Urinary bladder (tissue), 4 donors: ENCODE results near the gene NDST1. TPM values are rescaled to one million over a fixed set of nuclear protein-coding genes. Genes with fewer than 3 reads are reported as not detected.

Experiments
- DNase-seq: peaks from one replicate; pipeline ENCODE4 v3.0.0-alpha.2; 2015; ENCODE audit errors: extremely low spot score
- H3K27ac ChIP-seq: one replicate; pipeline ENCODE4 v1.5.1; 2013; ENCODE audit warnings: low read depth, mild to moderate bottlenecking, moderate library complexity
- H3K36me3 ChIP-seq: one replicate; pipeline ENCODE4 v1.6.1; 2013; ENCODE audit warnings: mild to moderate bottlenecking, moderate library complexity; ENCODE audit not compliant: insufficient read depth
- H3K4me1 ChIP-seq: one replicate; pipeline ENCODE4 v1.6.1; 2013; ENCODE audit warnings: mild to moderate bottlenecking, moderate library complexity; ENCODE audit not compliant: insufficient read depth
- H3K4me3 ChIP-seq: one replicate; pipeline ENCODE4 v1.5.1; 2013; ENCODE audit warnings: low read depth, low read length
- WGBS: extraction: QIAGEN DNeasy Blood & Tissue Kit; methylation state at CpG from one replicate; pipeline ENCODE4 v1.1.7; 2013; 5-methylcytosine and 5-hydroxymethylcytosine counted together
- polyA plus RNA-seq: library from polyadenylated mRNA; stranded (reverse); fragments of 200-250 nt; gene quantifications from one replicate; pipeline ENCODE4 v1.2.3, GENCODE V29; 2013
- total RNA-seq: library from RNA; depleted of rRNA; stranded (reverse); fragments of >200 nt; gene quantifications from one replicate; pipeline ENCODE4 v1.2.3, GENCODE V29; 2014
- donor health status: healthy with polysubstance abuse.
- donor health status: healthy.

Gene NDST1
- total and polyA plus RNA-seq, 2 donors, result 27.1 to 37.5 TPM

DNA sequence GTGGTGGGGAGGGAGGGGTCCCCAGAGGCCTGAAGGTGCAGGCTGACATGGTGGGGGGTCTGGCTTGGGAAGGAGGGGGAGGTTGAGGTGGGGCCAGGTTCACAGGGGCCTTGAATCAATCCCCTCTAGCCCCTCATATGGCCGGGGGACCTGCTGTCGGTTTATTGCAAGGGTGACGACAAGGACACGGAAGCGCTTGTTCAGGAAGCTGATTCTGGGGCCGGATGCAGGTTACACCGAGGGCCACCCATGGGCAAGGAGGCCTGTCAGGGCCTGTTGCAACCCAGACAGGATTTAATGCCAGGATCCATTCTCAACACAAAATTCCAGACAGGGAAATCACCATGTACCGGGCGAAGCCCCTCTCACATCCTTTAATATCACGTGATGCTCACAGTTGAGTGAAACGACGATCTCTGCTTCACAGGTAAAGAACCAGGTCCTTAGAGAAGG, 90.9 kb downstream of the NDST1 start:
- Histone ChIP-seq H3K36me3 (no peaks in the 10 kb centered on the region), H3K27ac (peak overlapping the region; percentile 49), H3K4me3 (no peak overlapping the region), H3K4me1 (no peaks in the 10 kb centered on the region)
- WGBS, result 81% methylated on average over 12 of the region's 12 CpGs
- DNase-seq, result no peak

DNA sequence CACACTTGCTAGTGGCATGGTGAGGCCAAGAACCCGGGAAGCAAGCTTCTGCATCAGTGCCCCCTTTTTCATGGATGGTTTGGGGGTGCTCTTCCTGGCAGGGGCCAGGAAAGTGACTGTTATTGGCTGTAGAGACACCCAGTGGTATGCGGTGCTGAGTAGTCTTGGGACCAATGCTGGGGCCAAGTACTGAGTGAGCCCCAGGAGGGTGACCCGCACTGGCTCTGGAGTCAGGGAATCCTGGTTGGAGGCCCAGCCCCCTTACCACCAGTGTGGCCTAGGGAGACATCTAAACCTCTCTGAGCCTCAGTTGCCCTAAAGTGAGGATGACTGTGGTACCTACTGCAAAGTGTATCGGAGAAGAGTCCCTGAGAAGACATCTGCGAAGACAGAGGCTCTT, 91.3 kb downstream of the NDST1 start:
- Histone ChIP-seq H3K36me3 (no peaks in the 10 kb centered on the region), H3K4me3 (no peak overlapping the region), H3K4me1 (no peaks in the 10 kb centered on the region), H3K27ac (no peak overlapping the region)
- 86% methylated on average over 5 of the region's 5 CpGs for WGBS
- no peak for DNase-seq

DNA sequence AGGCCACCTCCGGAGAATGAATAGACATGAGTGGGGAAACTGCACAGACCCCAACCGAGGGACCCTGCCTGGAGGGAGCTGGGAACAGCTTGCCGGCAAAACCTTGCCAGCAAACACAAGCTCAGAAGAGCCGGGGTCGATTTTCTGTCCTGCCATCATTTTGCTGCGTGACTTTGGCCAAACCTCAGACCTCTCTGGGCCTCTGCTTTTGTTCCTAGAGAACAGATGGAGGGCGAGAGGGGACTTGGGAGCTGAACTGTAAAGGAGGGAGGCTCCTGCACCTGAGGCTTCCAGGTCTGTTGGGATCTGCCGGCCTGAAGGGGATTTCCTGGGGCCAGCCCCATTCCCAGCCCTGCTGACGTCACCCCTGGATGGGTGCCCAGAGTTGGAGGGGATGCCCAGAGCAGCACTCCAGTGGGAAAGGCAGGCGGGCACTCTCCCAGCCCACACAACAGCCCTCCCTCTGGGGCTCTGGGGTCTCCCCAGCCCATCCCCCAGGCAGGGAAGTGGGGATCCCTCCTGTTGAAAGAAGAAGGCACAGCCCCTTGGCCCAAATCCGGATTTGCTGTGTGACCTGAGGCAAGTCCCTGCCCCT, 92.1 kb downstream of the NDST1 start:
- Histone ChIP-seq H3K4me1 (no peaks in the 10 kb centered on the region), H3K27ac (peak overlapping the region; percentile 12), H3K4me3 (no peak overlapping the region), H3K36me3 (no peaks in the 10 kb centered on the region)
- 38% methylated on average over 11 of the region's 11 CpGs for WGBS
- DNase-seq, result no peak

DNA sequence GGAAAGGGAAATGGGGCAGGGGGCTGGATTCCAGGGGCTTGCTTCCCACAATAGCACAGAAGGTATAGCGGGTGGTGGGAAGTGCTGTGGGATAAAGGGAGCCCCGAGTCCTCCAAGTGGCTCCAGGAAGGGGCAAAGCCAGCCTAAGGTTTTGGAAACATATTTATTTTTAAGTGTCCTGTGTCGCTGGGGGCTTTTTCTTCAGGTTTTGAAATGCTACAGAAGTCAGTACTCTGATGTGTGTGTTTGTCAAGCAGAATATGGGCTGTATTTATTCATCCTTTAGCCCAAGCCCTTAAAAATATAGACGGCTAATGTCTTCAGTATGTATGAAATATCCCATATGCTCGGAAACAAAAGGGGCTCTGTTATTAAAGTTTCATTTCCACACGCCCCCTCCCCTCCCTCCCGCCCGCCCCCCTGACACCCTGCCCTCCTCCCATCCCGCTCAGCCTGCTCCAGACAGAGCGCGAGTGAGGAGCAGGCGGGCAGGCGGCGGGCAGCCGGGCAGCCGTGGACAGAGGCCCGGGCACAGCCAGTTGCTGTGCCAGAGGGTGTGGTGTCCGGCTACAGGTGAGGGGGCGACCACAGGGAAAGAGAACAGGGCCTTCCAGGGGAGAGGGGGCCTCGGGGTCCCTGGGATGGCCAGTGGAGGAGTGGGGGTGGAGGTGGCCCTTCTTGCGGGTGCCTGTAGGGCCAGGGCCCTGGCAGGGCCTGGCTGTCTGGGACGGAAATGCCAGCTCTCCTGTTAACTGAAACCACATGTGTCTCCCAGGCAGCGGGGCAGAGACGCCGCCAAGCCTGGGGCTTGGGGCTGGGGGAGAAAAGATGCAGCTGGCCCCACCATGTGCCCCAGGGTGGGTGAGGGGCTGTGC, 92.9 kb downstream of the NDST1 start:
- Histone ChIP-seq H3K27ac (peak overlapping the region; percentile 58), H3K4me3 (no peak overlapping the region), H3K4me1 (no peaks in the 10 kb centered on the region), H3K36me3 (no peaks in the 10 kb centered on the region)
- WGBS, result 65% methylated on average over 25 of the region's 25 CpGs
- DNase-seq, result no peak

DNA sequence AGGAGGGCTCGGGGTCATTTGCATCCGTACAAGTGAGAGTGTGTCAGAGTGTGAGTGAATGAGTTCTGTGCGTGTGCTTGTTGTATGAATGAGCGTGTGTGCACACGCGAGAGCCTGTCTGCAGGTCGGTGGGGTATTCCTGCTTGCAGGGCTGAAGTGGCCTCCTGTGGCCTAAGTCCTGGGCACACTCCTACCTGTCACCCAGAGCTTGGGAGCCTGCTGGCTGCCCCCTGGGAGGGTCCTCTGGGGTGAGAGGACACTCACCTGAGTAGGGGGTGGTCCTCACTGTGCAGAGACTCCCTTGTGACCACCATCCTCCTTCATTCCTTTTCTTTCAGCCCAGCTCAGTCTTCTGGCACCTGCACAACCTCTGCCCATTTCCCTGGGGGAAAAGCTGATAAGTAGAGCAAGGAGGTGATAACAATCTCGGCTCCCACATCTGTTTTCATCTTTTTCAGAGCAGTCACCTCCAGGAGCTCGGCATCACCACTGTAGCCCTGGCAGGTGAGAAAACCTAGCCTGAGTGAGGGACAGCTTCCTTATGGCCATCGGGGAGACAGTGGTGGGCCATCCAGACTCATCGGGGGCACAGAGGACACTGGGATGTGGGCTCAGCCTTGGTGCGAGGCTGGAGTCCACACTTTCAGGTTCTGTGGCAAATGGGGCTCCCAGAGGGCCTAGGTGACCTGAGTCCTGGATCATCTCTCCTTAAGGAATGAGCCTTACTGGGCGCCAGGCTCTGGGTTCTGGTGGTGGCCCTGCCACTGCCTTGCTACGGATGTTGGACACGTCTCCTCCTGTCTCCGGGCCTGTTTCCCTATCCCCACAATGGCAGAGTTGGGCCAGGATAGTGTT, 93.8 kb downstream of the NDST1 start:
- H3K4me3 ChIP-seq, result no peak overlapping the region
- no peaks in the 10 kb centered on the region for H3K36me3 ChIP-seq
- 78% methylated on average over 16 of the region's 16 CpGs for WGBS
- no peak for DNase-seq
- H3K4me1 ChIP-seq, result no peaks in the 10 kb centered on the region
- no peak overlapping the region for H3K27ac ChIP-seq

DNA sequence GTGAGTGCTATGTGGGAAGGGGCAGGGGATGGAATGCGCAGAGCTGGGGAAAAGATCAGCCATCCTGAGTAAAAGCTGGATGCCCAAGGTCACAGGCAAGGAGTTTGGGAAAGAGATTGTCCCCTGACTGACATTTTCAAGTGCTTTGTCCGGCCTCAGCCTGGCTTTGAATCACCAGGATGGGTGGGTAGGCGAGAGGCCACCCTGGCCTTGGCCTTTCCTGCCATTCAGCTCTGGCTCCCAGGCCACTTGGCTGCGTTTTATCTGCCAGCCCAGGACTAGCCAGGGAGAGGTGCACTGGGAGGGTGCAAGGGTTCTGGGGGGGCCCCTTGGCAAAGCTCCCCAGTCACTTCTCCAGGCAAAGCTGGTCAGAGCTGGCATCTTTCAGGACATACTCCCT, 95.1 kb downstream of the NDST1 start:
- 84% methylated on average over 4 of the region's 4 CpGs for WGBS
- Histone ChIP-seq H3K4me1 (no peaks in the 10 kb centered on the region), H3K27ac (no peak overlapping the region), H3K4me3 (no peak overlapping the region), H3K36me3 (no peaks in the 10 kb centered on the region)
- DNase-seq, result no peak

DNA sequence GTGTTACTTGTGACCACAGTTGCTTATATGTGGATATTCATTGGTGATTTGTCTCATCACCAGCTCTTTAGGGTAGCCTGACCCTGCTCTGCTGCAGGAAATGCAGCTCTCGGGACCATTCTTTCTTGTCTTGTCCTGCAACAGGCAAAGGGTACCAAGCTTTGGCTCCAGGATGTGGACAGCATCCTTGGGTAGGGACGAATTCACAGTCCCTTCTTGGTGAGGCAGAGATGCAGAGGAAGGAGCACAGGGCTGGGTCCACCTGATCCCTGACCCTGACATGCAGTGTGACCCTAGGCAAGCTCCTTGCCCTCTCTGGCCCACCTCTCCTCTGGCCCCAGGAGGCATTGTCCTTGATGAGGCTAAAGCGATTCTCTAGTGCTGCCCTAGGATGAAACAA, 95.6 kb downstream of the NDST1 start:
- H3K27ac ChIP-seq, result no peak overlapping the region

DNA sequence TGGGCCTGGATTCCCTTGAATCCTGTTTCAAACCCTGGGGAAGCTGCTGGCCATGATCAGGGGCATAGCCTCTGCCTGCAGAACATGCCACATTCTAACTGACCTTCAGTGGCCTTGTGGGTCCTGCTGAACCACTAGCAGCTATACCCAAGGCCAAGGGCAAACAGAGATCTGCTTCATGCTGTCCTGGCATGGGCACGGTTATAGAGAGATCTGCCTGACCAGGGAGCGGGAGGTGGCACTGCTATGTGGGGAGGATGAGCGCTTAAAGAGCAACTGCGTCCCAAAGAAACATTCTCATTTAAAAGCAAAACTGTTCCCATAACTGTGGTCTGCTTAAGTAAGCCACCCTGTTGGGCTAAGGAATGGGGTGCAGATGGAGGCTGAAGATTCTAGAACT, 96.1 kb downstream of the NDST1 start:
- WGBS, result 95% methylated on average over 4 of the region's 4 CpGs
- Histone ChIP-seq H3K4me1 (no peaks in the 10 kb centered on the region), H3K36me3 (no peaks in the 10 kb centered on the region), H3K4me3 (no peak overlapping the region), H3K27ac (no peak overlapping the region)
- no peak for DNase-seq

More for the DNA sequence above, 95.6 kb downstream of the NDST1 start:
- no peaks in the 10 kb centered on the region for H3K4me1 ChIP-seq
- WGBS, result 90% methylated on average over 3 of the region's 3 CpGs
- no peak overlapping the region for H3K4me3 ChIP-seq
- H3K36me3 ChIP-seq, result no peaks in the 10 kb centered on the region
- no peak for DNase-seq

DNA sequence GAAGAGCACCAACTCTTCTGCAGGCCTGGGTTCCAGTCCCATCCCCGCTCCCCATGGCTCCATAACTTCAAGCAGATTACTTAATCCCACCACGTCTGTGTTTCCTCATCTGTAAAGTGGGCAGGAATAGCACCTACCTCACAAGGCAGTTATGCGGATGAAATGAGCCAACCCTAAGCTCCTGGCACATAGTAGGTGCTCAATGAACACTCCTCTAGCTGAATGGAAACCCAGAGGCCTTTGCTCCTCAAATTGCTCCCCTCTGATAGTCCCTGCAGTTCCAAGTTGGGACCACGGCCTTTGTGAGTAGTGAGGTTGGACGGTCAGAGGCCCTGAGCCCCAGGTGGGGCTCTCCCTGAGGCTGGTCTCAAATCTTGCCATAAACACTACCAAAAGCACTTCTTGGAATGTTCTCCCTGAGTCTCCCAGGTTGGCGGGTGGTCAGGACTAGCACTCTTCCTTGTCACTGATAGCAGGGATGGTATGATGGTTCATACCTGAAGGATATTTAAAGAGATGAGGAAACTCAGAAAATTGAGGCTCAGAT, 97.0 kb downstream of the NDST1 start:
- DNase-seq, result no peak
- 93% methylated on average over 6 of the region's 6 CpGs for WGBS
- Histone ChIP-seq H3K27ac (no peak overlapping the region), H3K4me1 (no peaks in the 10 kb centered on the region), H3K4me3 (no peak overlapping the region), H3K36me3 (no peaks in the 10 kb centered on the region)

DNA sequence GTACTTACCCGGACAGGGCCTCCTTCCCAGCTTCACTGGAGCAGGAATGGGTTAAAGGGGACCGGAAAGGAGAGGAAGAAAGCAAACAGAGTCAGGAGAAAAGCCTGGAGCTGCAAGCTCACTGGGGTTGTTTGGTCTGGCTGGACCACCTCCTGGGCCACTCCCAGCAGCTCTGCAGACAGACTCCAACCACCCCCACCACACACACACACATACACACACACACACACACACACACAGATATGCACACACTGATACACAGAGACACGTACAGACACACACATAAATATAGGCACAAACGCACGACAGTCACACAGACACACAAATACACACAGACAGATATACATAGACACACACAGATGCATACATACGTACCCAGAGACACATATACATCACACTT, 97.6 kb downstream of the NDST1 start:
- no peak overlapping the region for H3K27ac ChIP-seq
- DNase-seq, result no peak
- H3K36me3 ChIP-seq, result no peaks in the 10 kb centered on the region
- no peak overlapping the region for H3K4me3 ChIP-seq
- 64% methylated on average over 6 of the region's 6 CpGs for WGBS
- no peaks in the 10 kb centered on the region for H3K4me1 ChIP-seq

DNA sequence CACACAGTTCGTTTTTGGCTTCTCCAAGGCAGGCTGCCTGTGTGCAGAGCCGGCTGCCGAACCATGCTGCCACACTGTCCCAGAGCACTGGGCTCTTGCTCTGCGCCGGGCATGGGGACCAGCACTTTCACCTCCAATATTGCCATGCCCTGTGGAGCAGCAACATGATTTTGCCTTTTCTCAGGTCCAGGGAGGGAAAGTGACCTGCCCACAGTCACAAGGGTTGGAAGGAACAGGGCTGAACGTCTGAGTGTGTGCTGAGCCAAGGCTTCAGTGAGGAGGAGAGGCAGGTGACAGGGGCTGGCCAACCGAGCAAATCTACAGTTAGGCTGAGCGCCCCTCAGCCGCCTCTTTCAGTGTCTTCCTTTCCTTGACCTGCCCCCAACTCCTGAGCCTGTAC, 98.5 kb downstream of the NDST1 start:
- 86% methylated on average over 9 of the region's 9 CpGs for WGBS
- H3K4me3 ChIP-seq, result no peak overlapping the region
- DNase-seq, result no peak
- H3K4me1 ChIP-seq, result no peaks in the 10 kb centered on the region
- no peak overlapping the region for H3K27ac ChIP-seq
- H3K36me3 ChIP-seq, result no peaks in the 10 kb centered on the region

DNA sequence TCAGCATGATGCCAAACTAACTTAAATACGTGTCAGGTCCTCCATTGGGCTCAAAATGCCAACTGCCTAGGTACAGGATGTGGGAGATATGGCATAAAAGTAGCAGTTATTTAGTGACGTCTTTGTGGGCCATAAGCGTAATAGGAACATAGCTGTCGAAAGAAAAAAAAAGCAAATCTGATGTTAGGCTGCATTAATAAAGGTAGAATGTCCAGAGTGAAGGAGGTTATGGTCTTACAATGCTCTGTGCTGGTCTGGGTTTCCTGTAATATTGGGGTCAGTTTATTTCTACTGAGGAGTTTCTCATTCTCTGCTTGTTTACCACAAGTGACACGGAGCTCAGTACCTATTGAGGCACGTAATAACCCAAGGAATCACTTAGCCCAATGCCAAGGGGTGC, 99.2 kb downstream of the NDST1 start:
- 93% methylated on average over 6 of the region's 6 CpGs for WGBS
- H3K4me1 ChIP-seq, result no peaks in the 10 kb centered on the region
- no peaks in the 10 kb centered on the region for H3K36me3 ChIP-seq
- no peak overlapping the region for H3K27ac ChIP-seq
- H3K4me3 ChIP-seq, result no peak overlapping the region
- DNase-seq, result no peak
